HG03280 (cell line): Measurements from ENCODE around the gene RCOR2.

Experiments used
- ATAC-seq: cut with Tn5 transposase; IDR thresholded peaks from one replicate; pipeline ENCODE4 v1.9.1; 2021; ENCODE audit warnings: mild to moderate bottlenecking, moderate library complexity; ENCODE audit not compliant: unreplicated experiment

The RCOR2 gene

DNA sequence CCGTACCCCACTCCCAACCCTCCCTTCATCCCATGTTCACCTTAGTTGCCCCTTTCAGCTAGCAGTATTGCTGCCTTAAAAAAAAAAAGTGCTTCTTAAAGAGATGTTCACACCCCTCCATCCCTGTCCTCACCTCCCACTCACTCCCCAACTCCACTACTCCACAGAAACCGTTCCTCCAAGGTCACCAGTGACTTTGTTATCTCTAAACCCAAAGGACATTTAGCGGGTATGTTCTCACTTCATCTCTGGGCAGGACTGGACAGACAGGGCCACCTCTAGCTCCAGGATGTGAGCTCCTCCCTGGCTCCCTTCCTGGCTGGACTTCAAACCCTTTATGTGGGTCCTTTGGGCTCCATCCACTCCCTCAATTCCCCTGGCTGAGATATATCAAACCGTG is 6.4 kb upstream of the RCOR2 start:
- ATAC-seq: no peak

GRCh38 chr11:63922673-63923192 is 5.8 kb upstream of the RCOR2 start:
- no peak for ATAC-seq

GRCh38 chr11:63920939-63921417 is 4.0 kb upstream of the RCOR2 start:
- ATAC-seq: no peak

- no peak for ATAC-seq
These were observed 3.4 kb upstream of the RCOR2 start for GRCh38 chr11:63920126-63920938.

- ATAC-seq: no peak
These were observed 2.5 kb upstream of the RCOR2 start for GRCh38 chr11:63919267-63920125.

DNA sequence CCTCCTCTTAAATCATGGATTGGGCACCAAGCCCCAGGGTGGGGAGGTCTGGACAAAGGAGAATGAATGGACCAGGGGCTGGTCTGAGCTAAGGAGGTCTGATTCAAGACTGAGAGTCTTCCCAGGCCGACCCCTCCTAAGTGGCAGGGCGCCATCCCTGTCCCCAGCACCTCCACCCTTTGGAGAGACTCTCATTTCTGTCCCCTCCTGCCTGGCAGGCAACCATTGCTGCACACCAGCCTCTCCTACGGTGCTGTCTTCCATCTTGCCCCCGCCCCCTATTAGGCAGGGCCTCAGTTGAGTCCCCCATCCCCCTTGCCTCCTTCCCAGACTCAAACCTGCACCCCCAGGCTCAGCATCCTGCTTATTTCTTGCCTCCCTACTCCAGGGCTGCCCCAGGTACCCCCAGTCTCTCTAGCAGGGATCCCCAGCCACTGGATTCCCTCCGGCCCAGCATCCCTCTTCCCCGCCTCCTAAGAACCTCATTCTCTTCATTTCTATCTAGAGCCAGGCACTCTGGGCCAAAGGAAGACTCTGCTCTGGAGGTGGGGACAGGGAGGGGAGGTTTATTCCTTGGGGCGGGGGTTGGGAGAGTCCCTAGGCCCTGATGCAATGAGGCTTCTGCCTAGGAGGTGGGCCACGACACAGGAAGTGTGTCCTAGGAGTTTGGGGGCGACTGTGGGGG is 1.7 kb upstream of the RCOR2 start:
- ATAC-seq: no peak

DNA sequence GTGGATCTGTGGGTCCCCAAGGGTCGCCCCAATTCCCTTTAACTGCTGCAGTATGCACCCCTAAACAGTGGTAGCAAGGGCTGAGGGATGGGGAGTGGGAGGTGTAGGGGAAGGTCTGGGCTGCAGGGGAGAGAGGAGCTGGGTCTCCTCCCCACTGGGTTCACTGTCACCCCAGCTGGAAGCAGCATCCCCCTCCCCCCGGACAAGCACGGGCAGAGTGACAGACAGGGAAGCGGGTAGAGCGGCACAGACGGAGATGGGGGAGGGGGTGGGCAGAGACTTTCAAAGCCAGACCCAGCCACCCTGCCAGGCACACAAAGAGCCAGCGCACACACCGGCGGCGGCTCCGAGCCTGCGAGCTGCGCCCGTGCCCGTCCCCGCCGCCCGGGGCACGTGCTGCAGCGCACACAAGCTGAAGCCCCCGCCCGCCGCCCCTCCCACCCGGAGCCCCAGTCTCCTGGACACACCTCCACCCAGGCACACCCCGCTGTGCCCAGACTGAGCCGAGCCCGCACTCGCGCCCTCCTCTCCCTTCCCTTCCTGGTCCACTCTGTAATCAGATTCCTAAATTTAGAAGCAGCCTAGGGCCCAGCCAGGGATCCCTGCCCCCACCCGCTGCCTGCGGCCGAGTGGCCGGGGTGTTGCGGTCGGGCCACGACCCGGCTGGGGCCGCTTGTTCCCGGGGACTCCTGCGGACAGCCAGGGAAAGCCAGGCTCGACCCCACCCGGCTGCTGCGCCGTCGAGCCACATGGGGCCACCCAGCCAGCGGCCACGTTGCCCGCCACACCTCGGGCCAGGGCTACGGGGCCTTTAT is 935 bp upstream of the RCOR2 start:
- no peak for ATAC-seq

DNA sequence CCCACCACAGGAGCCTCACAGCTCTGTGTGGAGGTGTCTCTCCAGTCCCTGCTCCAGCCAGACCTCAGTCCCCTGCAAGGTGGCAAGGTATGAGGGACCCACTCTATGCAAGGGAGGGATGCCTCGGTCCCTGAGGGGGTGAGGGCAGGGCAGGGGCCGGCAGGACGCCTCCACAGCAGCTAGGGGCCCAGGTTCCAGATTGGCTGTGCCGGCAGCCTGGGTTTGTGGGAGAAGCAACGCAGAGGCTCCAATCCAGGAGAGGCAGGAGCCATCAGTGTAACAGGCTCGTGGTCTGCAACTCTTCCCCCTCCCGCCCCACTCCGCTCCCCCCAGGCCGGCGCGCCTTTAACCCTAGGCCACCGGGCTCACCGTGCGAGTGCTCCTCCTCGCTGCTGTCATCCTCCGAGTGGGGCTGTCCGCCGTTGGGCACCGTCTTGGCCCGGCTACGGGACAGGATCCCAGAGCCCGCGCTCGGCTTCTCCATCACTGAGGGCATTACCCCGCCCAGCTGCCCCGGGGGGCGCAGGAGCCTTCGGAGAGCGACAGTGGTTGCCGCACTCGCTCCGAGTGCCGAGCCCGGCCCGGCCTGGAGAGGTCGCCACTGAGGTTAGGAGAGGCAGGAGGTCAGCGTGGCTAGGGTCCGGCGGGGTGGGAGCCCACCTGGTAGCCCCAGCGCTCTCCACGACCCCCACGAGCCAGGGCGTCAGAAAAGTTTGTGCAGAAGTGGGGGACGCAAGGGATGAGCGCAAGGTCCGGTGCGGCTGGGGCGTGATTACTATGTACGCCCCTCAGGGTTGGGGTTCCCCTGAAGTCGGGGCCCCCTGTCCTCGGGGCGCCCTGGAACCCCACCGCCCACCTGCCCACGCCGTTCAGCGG is 765 bp downstream of the RCOR2 start:
- ATAC-seq: no peak

- no peak for ATAC-seq
These were observed 1.9 kb downstream of the RCOR2 start for GRCh38 chr11:63914896-63915691.

DNA sequence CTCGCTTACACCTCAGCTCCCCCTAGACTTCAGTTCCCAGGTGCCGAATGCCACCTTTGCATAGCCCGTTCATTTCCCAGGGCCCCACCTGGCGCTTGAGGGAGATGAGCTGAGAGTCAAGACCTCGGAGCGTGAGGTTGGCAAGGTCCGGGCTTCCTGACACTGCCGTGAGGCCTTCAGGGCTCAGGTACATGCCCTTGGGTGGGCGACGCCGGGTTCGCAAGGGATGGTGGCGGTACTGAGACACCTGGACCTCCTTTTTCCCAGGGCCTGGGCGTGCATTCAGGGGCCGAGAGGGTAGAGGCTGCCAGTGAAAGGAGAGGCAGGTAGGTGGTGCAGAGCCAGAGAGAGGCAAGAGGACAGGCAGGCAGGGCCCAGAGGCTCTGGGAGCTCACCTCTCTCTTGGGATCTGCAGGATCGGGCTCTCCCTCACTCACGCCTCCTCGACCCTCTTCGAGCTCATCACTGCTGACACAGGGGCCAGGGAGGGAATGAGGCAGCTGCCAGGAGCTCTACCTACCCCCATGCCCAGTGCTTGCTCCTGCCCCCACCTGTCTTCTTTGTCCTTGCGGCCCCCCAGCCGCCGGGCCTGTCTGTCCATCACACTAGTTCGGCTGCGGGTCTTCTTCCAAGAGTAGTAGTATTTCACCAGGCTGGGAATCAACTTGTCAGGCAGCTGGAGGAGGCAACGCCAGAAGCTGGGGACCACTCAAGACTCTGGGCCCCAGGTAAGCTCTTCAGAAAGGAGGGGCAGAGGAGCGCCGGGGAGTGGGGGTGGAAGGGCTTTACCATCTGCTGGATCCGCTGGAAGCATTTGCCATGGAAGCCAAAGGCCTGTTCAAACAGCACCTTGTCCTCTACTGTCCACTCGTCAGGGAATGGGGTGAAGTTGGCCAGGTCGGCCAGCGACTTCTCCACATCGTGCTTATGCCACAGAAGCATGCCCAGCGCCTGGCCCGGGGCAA is 2.8 kb downstream of the RCOR2 start:
- no peak for ATAC-seq

DNA sequence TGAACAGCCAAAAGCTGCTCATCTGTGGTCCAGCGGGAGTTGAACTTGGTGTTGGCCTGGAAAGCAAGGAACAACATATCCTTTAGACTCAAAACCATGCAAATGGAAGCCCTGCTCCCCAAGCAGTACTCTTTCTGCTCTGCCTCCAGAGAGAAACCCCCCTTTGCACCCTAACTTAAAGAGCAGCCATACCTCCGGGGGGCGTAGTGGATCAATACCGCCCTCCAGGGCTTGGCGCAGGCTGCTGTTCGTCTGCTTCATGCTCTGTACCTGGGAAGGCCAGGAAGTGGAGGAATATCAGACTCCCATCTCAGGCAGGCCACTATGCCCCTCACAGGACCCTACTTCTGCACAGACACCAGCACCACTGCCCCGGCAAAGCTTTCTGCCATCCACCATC is 4.3 kb downstream of the RCOR2 start:
- ATAC-seq: no peak

GRCh38 chr11:63911876-63912275 is 5.1 kb downstream of the RCOR2 start:
- no peak for ATAC-seq

GRCh38 chr11:63911440-63911839 is 5.5 kb downstream of the RCOR2 start:
- no peak for ATAC-seq

DNA sequence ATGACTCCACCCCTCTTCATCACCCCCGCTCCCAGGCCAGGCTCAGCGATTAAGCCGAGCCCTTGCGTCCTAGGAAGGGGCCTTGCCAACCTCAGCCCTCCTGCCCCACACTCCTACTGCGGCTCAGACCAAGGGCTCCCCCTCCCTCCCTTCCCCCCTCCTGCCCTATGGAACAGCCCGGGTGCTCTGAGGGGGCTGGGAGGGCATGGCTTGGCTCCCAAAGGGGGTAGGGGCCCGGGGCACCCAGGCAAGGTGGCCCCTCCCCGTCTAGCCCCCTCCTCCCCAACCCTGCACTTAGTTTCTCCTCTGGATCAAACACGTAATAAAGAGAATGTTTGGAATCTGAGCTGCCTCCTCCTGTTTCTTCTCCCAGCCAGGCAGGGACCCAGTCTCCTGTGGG is 6.3 kb downstream of the RCOR2 start:
- no peak for ATAC-seq

DNA sequence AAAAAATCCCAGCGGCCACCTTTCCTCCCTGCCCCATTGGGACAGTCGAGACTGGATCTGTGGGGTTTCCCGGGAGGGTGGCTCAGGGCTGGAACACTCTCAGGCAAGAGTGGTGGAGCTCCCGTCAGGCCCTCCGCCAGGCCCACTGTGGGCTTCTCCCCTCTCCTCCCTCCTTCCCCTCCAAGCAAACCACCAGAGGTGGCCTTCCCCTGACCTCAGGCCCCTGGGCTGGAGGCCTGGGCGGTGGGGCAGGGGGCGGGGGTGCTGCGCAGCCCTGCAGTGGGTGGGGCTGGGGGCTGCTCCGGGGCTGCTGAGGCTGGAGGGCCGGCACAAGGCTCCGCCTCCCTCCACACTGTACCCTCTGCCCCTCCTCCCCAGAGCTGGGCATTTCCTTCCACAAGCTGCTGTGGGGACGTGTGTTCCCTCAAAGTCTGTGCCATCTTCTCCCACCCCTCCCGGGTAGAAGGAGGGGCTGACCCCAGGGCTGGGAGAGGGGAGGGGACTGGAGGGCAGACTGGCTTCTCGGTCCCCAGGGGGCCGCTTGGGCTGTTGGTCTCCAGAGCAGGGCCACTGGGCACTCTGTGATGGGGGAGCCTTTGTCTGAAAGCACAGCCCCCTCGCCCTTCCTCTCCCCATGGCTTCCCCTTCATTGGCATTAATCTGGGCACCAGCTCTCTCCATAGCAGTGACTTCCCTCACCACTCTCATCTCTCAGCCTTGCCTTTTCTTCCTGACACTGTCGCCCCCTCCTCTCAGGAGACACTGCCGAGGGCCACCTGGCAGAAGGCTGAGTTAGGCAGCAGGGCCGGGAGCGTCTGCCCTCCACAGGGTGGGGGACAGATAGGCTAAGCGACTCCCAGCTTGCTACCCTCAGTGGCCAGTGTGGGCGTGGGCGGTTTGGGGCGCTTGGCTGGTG is 7.1 kb downstream of the RCOR2 start:
- no peak for ATAC-seq

- no peak for ATAC-seq
These were observed 8.1 kb downstream of the RCOR2 start for GRCh38 chr11:63908631-63909401.
